ENCODE results near the gene HNF1A.

DNA sequence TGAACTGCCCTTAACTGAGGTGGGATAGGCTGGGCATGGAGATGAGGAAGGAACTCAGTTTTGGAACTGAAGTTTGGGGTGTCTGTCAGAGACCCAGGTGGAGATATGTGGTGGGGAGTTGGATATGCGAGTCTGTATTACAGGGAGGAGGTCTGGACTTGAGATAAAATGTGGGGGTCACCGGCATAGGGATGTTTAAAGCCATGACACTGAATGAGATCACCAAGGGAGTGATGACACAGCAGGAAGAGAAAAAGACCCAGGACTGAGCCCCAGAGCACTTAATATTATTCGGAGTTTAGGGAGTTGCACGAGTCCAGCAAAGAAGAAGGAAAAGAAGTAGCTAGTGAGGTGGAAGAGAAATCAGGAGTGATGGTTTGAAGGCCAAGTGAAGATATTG lies 64.7 kb downstream of the HNF1A start:
- TF ChIP-seq CTCF (IDR thresholded peaks at IDR 0.05), result no peak
- no peak for TF ChIP-seq POLR2A (IDR thresholded peaks at IDR 0.05)

Measured in uterus (tissue), 2 donors.